ENCODE measurements around the gene ZNF274. TPM values are rescaled to one million over a fixed set of nuclear protein-coding genes. Genes with fewer than 3 reads are reported as not detected.

Gene ZNF274
- total RNA-seq, 1 experiment from 2014 or later: 23.5 TPM

Other genes starting within 250 kb of the ZNF274 start
- 0.07 and 0.31 TPM in 2 replicates for gene ZNF418, start 247.7 kb upstream of the ZNF274 start, total RNA-seq (2014; rRNA removed; shearing (Covaris generic))
- gene ZNF256, start 235.4 kb upstream of the ZNF274 start, total RNA-seq (2014; rRNA removed; shearing (Covaris generic)): 3.1 and 3.7 TPM in 2 replicates
- gene C19orf18, start 208.5 kb upstream of the ZNF274 start, total RNA-seq (2014; rRNA removed; shearing (Covaris generic)): not detected in 2 replicates
- gene ZNF606, start 180.2 kb upstream of the ZNF274 start, total RNA-seq (2014; rRNA removed; shearing (Covaris generic)): 0.07 TPM in 1 of 2 replicates, not detected in the other
- not detected in 2 replicates for gene ZSCAN1, start 149.0 kb upstream of the ZNF274 start, total RNA-seq (2014; rRNA removed; shearing (Covaris generic))
- gene ZNF135, start 123.8 kb upstream of the ZNF274 start, total RNA-seq (2014; rRNA removed; shearing (Covaris generic)): not detected in 2 replicates
- gene ZSCAN18, start 84.8 kb upstream of the ZNF274 start, total RNA-seq (2014; rRNA removed; shearing (Covaris generic)): 2.9 and 5.5 TPM in 2 replicates
- 16.0 and 16.6 TPM in 2 replicates for gene ZNF329, start 32.3 kb upstream of the ZNF274 start, total RNA-seq (2014; rRNA removed; shearing (Covaris generic))
- gene ZNF544, start 45.9 kb downstream of the ZNF274 start, total RNA-seq (2014; rRNA removed; shearing (Covaris generic)): not detected in 2 replicates
- 8.0 and 9.0 TPM in 2 replicates for gene ZNF8, start 95.9 kb downstream of the ZNF274 start, total RNA-seq (2014; rRNA removed; shearing (Covaris generic))
- gene ERVK3-1, start 122.3 kb downstream of the ZNF274 start, total RNA-seq (2014; rRNA removed; shearing (Covaris generic)): 80.2 and 89.6 TPM in 2 replicates
- gene ZSCAN22, start 143.9 kb downstream of the ZNF274 start, total RNA-seq (2014; rRNA removed; shearing (Covaris generic)): 4.0 and 4.1 TPM in 2 replicates
- 10.7 and 47.6 TPM in 2 replicates for gene A1BG, start 170.4 kb downstream of the ZNF274 start, total RNA-seq (2014; rRNA removed; shearing (Covaris generic))
- 1.7 and 2.4 TPM in 2 replicates for gene ZNF497, start 179.7 kb downstream of the ZNF274 start, total RNA-seq (2014; rRNA removed; shearing (Covaris generic))
- 3.7 and 5.7 TPM in 2 replicates for gene ZNF837, start 198.0 kb downstream of the ZNF274 start, total RNA-seq (2014; rRNA removed; shearing (Covaris generic))
- 2,652 and 2,662 TPM in 2 replicates for gene RPS5, start 204.2 kb downstream of the ZNF274 start, total RNA-seq (2014; rRNA removed; shearing (Covaris generic))
- not detected in 2 replicates for gene RNF225, start 212.6 kb downstream of the ZNF274 start, total RNA-seq (2014; rRNA removed; shearing (Covaris generic))
- 31.5 and 42.1 TPM in 2 replicates for gene ZNF584, start 225.6 kb downstream of the ZNF274 start, total RNA-seq (2014; rRNA removed; shearing (Covaris generic))

All from A172 (cell line).